Measurements from ENCODE around the gene RAD51B.

GRCh38 chr14:67998834-67999233, 179.3 kb downstream of the RAD51B start:
- TF ChIP-seq POLR2A (IDR thresholded peaks at IDR 0.05) (no peak), CTCF (IDR thresholded peaks at IDR 0.05) (no peak)

All from thyroid gland (tissue), 4 donors.